BLaER1 treated with 17β-estradiol and CSF1 and Interleukin-3, amounts not matched to agents 10 nM and 100 nM (cell line): ENCODE measurements around the gene CD74.
"Not testable (repeated sequence)": the region's sequence is repeated elsewhere in the genome, so short reads cannot be mapped to it uniquely, and the experiment has no call there.

Experiments
- H3K27ac ChIP-seq, 11 experiments: shearing (Covaris generic); formaldehyde crosslinking; 2 replicates each; pipeline ENCODE4 v1.8.1; 2022
- H3K27me3 ChIP-seq, 11 experiments: shearing (Covaris generic); formaldehyde crosslinking; 2 replicates each; pipeline ENCODE4 v1.8.1; 2022
- H3K36me3 ChIP-seq, 11 experiments: shearing (Covaris generic); formaldehyde crosslinking; 2 replicates each; pipeline ENCODE4 v1.8.1; 2022
- H3K4me1 ChIP-seq, 10 experiments: shearing (Covaris generic); formaldehyde crosslinking; 2 replicates each; pipeline ENCODE4 v1.8.1; 2022
- H3K4me2 ChIP-seq, 11 experiments: shearing (Covaris generic); formaldehyde crosslinking; 2 replicates each; pipeline ENCODE4 v1.8.1; 2022
- H3K4me3 ChIP-seq, 10 experiments: shearing (Covaris generic); formaldehyde crosslinking; 2 replicates each; pipeline ENCODE4 v1.8.1; 2022
- H3K9ac ChIP-seq, 11 experiments: shearing (Covaris generic); formaldehyde crosslinking; 2 replicates each; pipeline ENCODE4 v1.8.1; 2022
- H3K9me3 ChIP-seq, 11 experiments: shearing (Covaris generic); formaldehyde crosslinking; replicated peaks in 1 of 11; 2 replicates each; pipeline ENCODE4 v1.8.1; 2022
- H4K20me1 ChIP-seq, 11 experiments: shearing (Covaris generic); formaldehyde crosslinking; 2 replicates each; pipeline ENCODE4 v1.8.1; 2022
- Cebpa-rat ChIP-seq, 11 experiments: shearing (Covaris generic); IDR thresholded peaks; 2 replicates each; pipeline ENCODE4 v1.8.1; 2022

The CD74 gene

GRCh38 chr5:150412319-150413175 lies at the start of gene CD74:
Gene CD74, minus strand, starts transcription at chr5:150412910. Its CDS starts 161 bp downstream, at chr5:150412749.
- Histone ChIP-seq H3K27ac (peak within 1 kb of the TSS; percentile 90 to 98 (median 94)), H3K9me3 (no peaks in the 10 kb centered on the region), H4K20me1 (peaks cover 10 to 46% (median 33%) of the 10 kb centered on the region in 11 experiments; a peak in 20 of 22 replicates), H3K4me1 (peaks cover 45 to 69% (median 54%) of the 10 kb centered on the region in 10 experiments), H3K4me3 (peak within 1 kb of the TSS; percentile 65 to 90 (median 86)), H3K27me3 (no peaks in the 10 kb centered on the region), H3K9ac (peak within 1 kb of the TSS; percentile 85 to 97 (median 94)), H3K36me3 (peaks cover 14 to 24% (median 21%) of the 10 kb centered on the region in 11 experiments; a peak in 21 of 22 replicates), H3K4me2 (peak within 1 kb of the TSS; percentile 83 to 99 (median 96))
- TF ChIP-seq Cebpa-rat (IDR thresholded peaks at IDR 0.05): no peak

- TF ChIP-seq Cebpa-rat (IDR thresholded peaks at IDR 0.05): no peak
- Histone ChIP-seq H3K27me3 (no peaks in the 10 kb centered on the region), H3K36me3 (no peaks in the 10 kb centered on the region), H3K4me1 (peaks cover 43 to 90% (median 82%) of the 10 kb centered on the region in 10 experiments), H3K4me2 (peak overlapping the region; percentile 11 to 85 (median 77); a peak in 20 of 22 replicates), H3K27ac (peak overlapping the region in 8 of 11 experiments; percentile 15 to 67 (median 44); a peak in 13 of 22 replicates), H4K20me1 (no peaks in the 10 kb centered on the region), H3K9ac (peak overlapping the region in 9 of 11 experiments; percentile 3 to 54 (median 34); a peak in 10 of 22 replicates), H3K9me3 (no peaks in the 10 kb centered on the region), H3K4me3 (no peak overlapping the region)
Measured at GRCh38 chr5:150461231-150461630, 48.5 kb upstream of the CD74 start.

GRCh38 chr5:150460781-150461180 lies 48.1 kb upstream of the CD74 start:
- no peak for TF ChIP-seq Cebpa-rat (IDR thresholded peaks at IDR 0.05)
- H3K27me3 ChIP-seq: no peaks in the 10 kb centered on the region

GRCh38 chr5:150458802-150459557 lies 46.3 kb upstream of the CD74 start:
- peak overlapping the region in 10 of 11 experiments; percentile 25 to 82 (median 54); a peak in 20 of 22 replicates for H3K4me2 ChIP-seq
- H3K36me3 ChIP-seq: no peaks in the 10 kb centered on the region
- H3K4me3 ChIP-seq: peak overlapping the region in 2 of 10 experiments; percentile 36; a peak in 3 of 20 replicates
- H3K4me1 ChIP-seq: peaks cover 25 to 81% (median 70%) of the 10 kb centered on the region in 10 experiments
- H3K27ac ChIP-seq: peak overlapping the region in 5 of 11 experiments; percentile 10 to 45 (median 31); a peak in 6 of 22 replicates
- H4K20me1 ChIP-seq: no peaks in the 10 kb centered on the region
- no peaks in the 10 kb centered on the region for H3K27me3 ChIP-seq
- 0 out of 22 replicates have a peak overlapping the region, but pooled peaks of 1 of the 11 experiments have one; percentile 41 for H3K9ac ChIP-seq
- peaks cover 0 to under 1% (median 0%) of the 10 kb centered on the region in 11 experiments; a peak in 1 of 22 replicates for H3K9me3 ChIP-seq
- no peak for TF ChIP-seq Cebpa-rat (IDR thresholded peaks at IDR 0.05)

More at GRCh38 chr5:150460781-150461180, 48.1 kb upstream of the CD74 start:
- no peak overlapping the region for H3K4me3 ChIP-seq
- H3K9me3 ChIP-seq: no peaks in the 10 kb centered on the region
- peak overlapping the region in 7 of 11 experiments; percentile 11 to 54 (median 34); a peak in 9 of 22 replicates for H3K9ac ChIP-seq
- H4K20me1 ChIP-seq: no peaks in the 10 kb centered on the region
- H3K4me2 ChIP-seq: peak overlapping the region in 10 of 11 experiments; percentile 43 to 85 (median 78); a peak in 19 of 22 replicates
- H3K36me3 ChIP-seq: no peaks in the 10 kb centered on the region
- peak overlapping the region in 8 of 11 experiments; percentile 15 to 67 (median 44); a peak in 15 of 22 replicates for H3K27ac ChIP-seq
- H3K4me1 ChIP-seq: peaks cover 39 to 88% (median 78%) of the 10 kb centered on the region in 10 experiments

GRCh38 chr5:150457562-150458240 lies 45.0 kb upstream of the CD74 start:
- Histone ChIP-seq H3K27me3 (no peaks in the 10 kb centered on the region), H3K4me2 (peak overlapping the region; percentile 58 to 90 (median 81)), H3K9ac (peak overlapping the region in 9 of 11 experiments; percentile 5 to 57 (median 38); a peak in 11 of 22 replicates), H3K36me3 (no peaks in the 10 kb centered on the region), H4K20me1 (no peaks in the 10 kb centered on the region), H3K27ac (peak overlapping the region in 7 of 11 experiments; percentile 5 to 53 (median 26); a peak in 6 of 22 replicates), H3K4me1 (peaks cover 38 to 80% (median 70%) of the 10 kb centered on the region in 10 experiments), H3K4me3 (peak overlapping the region in 2 of 10 experiments; percentile 12 to 33; a peak in 1 of 20 replicates), H3K9me3 (peaks cover 0 to 11% (median 0%) of the 10 kb centered on the region in 11 experiments; a peak in 4 of 22 replicates)
- no peak for TF ChIP-seq Cebpa-rat (IDR thresholded peaks at IDR 0.05)

GRCh38 chr5:150457121-150457520 lies 44.4 kb upstream of the CD74 start:
- Histone ChIP-seq H3K27me3 (no peaks in the 10 kb centered on the region), H3K9ac (peak overlapping the region in 9 of 11 experiments; percentile 5 to 57 (median 38); a peak in 11 of 22 replicates), H3K9me3 (peaks cover 0 to 11% (median 0%) of the 10 kb centered on the region in 11 experiments; a peak in 4 of 22 replicates), H4K20me1 (no peaks in the 10 kb centered on the region), H3K27ac (peak overlapping the region in 7 of 11 experiments; percentile 5 to 53 (median 26); a peak in 5 of 22 replicates), H3K4me1 (peaks cover 39 to 74% (median 65%) of the 10 kb centered on the region in 10 experiments), H3K36me3 (no peaks in the 10 kb centered on the region), H3K4me2 (peak overlapping the region; percentile 58 to 90 (median 81)), H3K4me3 (peak overlapping the region in 2 of 10 experiments; percentile 12 to 33; a peak in 1 of 20 replicates)
- TF ChIP-seq Cebpa-rat (IDR thresholded peaks at IDR 0.05): no peak

- Histone ChIP-seq H3K36me3 (no peaks in the 10 kb centered on the region), H3K4me1 (peaks cover 29 to 55% (median 47%) of the 10 kb centered on the region in 10 experiments), H3K9me3 (peaks cover 0 to 11% (median 4%) of the 10 kb centered on the region in 11 experiments; a peak in 6 of 22 replicates), H3K27me3 (no peaks in the 10 kb centered on the region), H3K4me2 (peak overlapping the region in 9 of 11 experiments; percentile 40 to 75 (median 67); a peak in 14 of 22 replicates), H3K9ac (peak overlapping the region in 5 of 11 experiments; percentile 13 to 54 (median 38); a peak in 3 of 22 replicates), H3K27ac (peak overlapping the region in 8 of 11 experiments; percentile 22 to 75 (median 64); a peak in 14 of 22 replicates), H4K20me1 (no peaks in the 10 kb centered on the region), H3K4me3 (no peak overlapping the region)
- TF ChIP-seq Cebpa-rat (IDR thresholded peaks at IDR 0.05): no peak
Measured at GRCh38 chr5:150454492-150455229, 42.0 kb upstream of the CD74 start.

GRCh38 chr5:150454027-150454426 lies 41.3 kb upstream of the CD74 start:
- not testable (repeated sequence) for H3K4me3 ChIP-seq, H3K36me3 ChIP-seq, H4K20me1 ChIP-seq, H3K27me3 ChIP-seq
- Histone ChIP-seq H3K9ac (peak overlapping the region in 6 of 11 experiments; percentile 4 to 54 (median 28); a peak in 6 of 22 replicates), H3K4me2 (peak overlapping the region; percentile 18 to 75 (median 47)), H3K9me3 (peaks cover 0 to 11% (median 4%) of the 10 kb centered on the region in 11 experiments; a peak in 6 of 22 replicates), H3K27ac (peak overlapping the region in 9 of 11 experiments; percentile 22 to 75 (median 64); a peak in 16 of 22 replicates), H3K4me1 (peaks cover 29 to 49% (median 40%) of the 10 kb centered on the region in 10 experiments)
